Measurements from ENCODE around the gene VPS33A.
"Not testable (repeated sequence)": the region's sequence is repeated elsewhere in the genome, so short reads cannot be mapped to it uniquely, and the experiment has no call there.

Gene VPS33A

DNA sequence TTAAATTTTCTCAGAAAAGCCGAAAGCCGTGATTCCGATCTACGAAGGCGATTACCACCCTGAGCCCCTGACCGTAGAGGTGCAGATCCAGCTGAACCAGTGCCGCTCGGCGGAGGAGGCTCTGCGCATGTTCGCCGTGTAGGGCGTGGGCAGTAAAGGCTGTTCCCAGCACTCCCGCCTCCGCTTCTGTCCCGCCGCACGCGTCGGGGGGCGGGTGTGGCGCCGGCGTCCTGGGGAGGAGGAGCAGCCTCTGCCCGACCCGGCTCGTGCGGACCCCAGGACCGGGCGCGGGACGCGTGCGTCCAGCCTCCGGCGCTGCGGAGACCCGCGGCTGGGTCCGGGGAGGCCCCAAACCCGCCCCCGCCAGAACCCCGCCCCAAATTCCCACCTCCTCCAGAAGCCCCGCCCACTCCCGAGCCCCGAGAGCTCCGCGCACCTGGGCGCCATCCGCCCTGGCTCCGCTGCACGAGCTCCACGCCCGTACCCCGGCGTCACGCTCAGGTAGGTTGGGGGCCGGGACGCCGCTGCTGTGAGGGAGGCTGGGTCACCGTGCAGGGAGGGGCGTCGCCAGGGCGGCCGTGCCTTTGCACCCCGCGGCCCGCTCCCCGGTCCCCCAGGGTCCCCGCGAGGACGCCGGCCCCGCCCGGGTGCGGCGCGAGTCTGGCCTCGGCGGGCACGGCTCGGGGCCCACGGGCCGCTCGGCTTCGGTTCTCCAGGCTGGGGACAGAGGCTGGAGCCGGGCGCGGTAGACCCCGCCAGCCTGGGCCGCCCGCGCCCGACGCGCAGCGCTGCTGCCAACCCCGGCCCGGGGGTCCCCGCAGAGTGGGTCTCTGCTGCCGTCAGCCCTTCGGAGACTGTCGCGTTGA, 62.8 kb downstream of the VPS33A start, which contains the start of gene B3GNT4:
Gene B3GNT4 (plus strand): TSS at position 409 of the 866 bp plus-strand sequence. CDS start 910 bp downstream, outside the sequence.
- no peak for DNase-seq

DNA sequence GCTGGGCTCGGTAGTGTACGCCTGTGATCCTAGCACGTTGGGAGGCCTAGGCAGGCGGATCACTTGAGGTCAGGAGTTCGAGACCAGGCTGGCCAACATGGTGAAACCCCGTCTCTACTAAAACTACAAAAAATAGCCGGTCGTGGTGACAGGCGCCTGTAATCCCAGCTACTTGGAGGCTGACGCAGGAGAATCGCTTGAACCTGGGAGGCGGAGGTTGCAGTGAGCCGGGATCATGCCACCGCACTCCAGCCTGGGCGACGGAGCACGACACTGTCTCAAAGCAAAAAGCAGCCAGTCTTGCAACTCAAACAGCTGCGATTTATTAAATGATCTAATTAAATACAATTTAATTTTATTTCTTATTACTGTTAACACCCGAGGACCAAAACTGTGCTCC, 63.5 kb downstream of the VPS33A start:
- not testable (repeated sequence) for DNase-seq

GRCh38 chr12:122202017-122202416, 64.3 kb downstream of the VPS33A start:
- no peak for DNase-seq

- DNase-seq: no peak
Observed at GRCh38 chr12:122201381-122201780, 64.9 kb downstream of the VPS33A start.

GRCh38 chr12:122200541-122201175, 65.6 kb downstream of the VPS33A start:
- no peak for DNase-seq

- no peak for DNase-seq
Observed at GRCh38 chr12:122199484-122200355, 66.6 kb downstream of the VPS33A start.

GRCh38 chr12:122197612-122197966, 68.7 kb downstream of the VPS33A start:
- no peak for DNase-seq

- no peak for DNase-seq
Observed at GRCh38 chr12:122195405-122195804, 70.9 kb downstream of the VPS33A start.

DNA sequence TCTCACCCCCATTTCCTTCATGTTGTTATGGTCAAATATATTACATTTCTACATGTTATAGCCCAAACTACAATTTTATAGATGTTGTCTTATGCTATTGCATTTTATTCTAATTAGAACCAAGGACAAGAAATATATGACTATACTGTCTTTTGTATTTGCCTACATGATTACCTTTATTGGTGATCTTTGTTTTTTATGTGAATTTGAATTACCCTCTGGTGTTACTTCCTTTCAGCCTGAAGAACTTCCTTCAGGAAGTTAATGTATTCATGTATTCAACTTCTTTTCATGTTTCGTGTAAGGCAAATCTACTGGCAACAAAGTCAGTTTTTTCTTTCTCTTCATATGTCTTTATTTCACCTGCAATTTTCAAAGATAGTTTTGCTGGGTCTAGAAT, 71.5 kb downstream of the VPS33A start:
- no peak for DNase-seq

GRCh38 chr12:122192441-122192840, 73.9 kb downstream of the VPS33A start:
- no peak for DNase-seq

GRCh38 chr12:122190842-122191668, 75.2 kb downstream of the VPS33A start:
- no peak for DNase-seq

DNA sequence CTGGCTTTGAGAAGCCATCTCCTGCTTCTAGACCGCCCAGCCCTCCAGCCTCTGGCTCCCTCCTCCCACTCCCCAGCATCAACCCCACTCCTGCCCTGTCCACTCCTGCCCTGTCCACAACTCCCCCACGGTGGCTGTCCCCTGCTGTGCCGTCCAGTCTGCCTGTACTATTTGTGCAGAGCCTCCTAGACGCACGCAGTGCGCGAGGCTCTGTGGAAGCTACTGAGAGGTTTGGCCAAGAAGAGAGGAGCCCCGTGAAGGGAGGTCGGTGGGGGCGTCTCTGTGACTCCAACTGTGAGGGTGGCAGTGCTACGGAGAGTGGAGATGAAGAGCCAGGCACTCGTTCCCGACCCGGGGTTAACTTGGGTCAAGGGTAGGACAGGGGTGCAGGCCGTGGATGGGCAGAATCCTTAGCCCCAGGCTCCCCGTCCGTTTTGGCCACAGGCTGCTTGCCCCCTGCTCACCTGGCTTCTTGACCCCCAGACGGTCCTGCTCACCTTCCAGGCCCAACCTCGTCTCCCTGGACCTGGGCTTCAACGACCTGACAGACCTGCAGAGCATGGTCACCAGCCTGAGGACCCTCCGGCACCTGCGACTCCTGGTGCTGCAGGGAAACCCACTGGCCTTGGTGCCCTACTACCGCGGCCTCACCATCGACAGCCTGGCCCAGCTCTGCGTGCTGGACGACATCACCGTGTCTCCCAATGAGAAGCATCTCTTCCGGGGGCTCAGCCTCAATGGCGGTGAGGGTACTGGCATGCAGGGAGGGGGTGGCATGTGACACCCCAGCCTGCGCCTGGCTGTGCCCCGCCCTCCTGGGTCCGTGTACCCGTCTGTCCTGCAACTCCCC, 76.4 kb downstream of the VPS33A start:
- no peak for DNase-seq

GRCh38 chr12:122187466-122187865, 78.8 kb downstream of the VPS33A start:
- no peak for DNase-seq

DNA sequence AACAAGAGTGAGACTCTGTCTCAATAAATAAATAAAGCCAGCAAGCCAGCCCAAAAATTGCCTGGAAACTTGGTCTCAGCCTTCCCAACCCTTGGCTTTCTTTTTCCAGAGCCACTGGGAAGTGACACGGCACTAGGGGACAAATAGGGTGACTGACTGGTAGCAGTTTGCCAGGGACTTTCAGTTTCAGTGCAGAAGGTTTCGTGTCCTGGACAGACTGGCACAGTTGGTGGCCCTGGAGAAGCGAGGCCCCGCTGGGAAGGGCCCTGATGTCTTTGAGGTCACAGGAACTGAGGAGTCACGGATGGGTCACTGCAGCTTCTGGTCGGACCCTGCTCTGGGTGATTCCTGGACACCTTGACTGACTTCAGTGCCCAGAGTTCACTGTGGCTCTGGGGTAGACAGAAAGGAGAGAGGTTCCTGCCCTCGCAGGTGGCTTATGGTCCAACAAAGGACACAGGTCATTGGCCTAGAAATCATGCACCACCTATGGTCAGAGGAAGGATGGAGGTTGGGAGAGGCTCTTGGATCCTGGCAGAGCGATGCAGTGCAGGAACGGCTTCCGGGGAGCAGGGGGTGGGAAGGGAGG, 80.7 kb downstream of the VPS33A start:
- DNase-seq: no peak

GRCh38 chr12:122185079-122185478, 81.2 kb downstream of the VPS33A start:
- DNase-seq: no peak

DNA sequence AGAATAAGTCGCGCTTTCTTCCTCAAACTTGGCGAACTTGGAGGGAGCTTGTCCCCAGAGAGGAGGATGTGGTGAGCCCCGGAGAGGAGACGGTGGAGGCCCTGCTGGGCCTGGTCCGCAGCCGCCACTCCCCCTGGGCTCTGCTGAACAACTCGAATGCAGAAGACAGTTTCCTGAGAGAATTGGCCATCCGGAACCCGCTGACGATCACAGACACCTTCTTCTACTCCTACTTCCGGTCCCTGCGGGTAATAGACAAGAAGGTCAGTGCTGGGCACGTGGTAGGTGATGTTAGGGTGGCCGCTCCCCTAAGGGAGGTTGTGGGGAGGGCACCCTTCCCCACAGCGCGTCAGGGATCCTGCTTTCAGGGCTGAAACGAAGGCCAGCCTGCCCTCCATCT, 81.8 kb downstream of the VPS33A start:
- DNase-seq: no peak

GRCh38 chr12:122183588-122183940, 82.7 kb downstream of the VPS33A start:
- DNase-seq: no peak

GRCh38 chr12:122182887-122183587, 83.3 kb downstream of the VPS33A start, which contains the start of gene LRRC43:
Gene LRRC43 (plus strand): TSS chr12:122183123. CDS start chr12:122183145, 22 bp downstream.
- no peak for DNase-seq
